SH-SY5Y (cell line): ENCODE data around the gene KCNK4.

Source experiments
- GATA2 ChIP-seq: IDR thresholded peaks from 2 replicates; pipeline ENCODE4 v1.6.1; 2011; ENCODE audit warnings: mild to moderate bottlenecking, low read depth, low read length
- GATA3 ChIP-seq: IDR thresholded peaks from 2 replicates; pipeline ENCODE4 v1.6.1; 2011; ENCODE audit warnings: low read depth, mild to moderate bottlenecking, low read length, moderate library complexity

KCNK4 gene

DNA sequence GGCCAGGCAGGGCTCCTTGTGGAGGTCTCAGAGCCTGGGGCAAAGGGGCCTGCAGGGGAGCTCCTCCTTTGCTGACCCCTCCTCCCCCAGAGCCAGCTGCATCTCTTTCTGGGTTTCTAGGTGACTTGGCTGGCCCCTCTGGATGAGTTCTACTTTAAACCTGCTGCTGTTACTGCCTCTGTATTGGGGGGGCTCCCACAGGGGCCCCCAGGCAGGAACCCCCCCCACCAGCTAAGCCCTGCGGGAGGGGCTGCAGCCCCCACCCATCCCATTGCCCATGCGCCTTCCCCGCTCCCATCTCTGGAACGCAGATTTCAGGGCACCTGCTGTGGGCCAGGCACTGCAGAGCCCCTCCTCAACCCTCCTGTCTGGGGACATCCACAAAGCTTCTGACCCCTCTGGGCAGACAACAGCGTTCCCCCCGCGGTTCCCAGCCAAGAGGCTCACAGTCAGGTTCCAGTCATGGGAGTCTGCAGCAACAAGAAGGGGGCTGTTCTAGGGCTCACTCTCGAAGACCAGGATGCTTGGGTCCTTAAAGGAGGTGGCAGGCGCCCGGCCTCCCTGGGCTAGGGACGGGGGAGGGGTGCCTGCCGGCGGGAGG is 40.6 kb upstream of the KCNK4 start:
- TF ChIP-seq GATA3: no peak
- TF ChIP-seq GATA2: no peak

DNA sequence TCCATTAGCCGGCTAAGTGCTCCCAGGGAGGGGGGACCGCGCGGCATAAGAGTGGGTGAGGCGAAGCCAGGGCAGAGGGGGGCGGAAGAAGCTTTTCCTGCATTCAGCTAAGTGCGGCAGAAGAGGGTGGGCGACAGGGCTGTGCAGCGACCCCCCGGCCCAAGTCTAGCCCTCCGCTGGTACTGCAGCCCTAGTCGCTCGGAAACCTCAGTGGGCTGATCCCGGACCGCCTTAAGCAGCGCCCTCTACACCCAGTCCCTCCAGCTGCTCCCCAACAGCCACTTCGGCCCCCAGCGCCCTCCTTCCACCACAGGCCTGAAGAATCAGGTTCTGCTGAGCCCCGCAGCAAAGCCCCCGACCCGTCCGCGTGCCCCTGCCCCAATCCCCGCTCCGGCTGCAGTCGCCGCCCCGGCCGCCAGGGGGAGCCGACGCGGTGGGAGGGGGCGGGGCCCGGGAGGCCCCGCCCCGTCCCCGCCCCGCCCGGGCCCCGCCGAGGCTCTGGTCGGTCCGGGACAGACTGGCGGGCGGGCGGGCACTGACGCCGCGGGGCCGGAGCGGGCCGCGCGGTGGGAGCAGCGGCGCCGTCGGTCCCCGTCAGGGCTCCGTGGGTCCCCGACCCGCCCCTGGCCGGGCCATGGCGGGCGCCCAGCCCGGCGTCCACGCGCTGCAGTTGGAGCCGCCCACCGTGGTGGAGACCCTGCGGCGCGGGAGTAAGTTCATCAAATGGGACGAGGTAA is 39.9 kb upstream of the KCNK4 start, which contains the start of gene PLCB3:
TSS of gene PLCB3 (plus strand) at position 515 of the 737 bp plus-strand sequence. CDS start at position 635, 120 bp downstream.
- TF ChIP-seq GATA3 (no peak), GATA2 (no peak)

DNA sequence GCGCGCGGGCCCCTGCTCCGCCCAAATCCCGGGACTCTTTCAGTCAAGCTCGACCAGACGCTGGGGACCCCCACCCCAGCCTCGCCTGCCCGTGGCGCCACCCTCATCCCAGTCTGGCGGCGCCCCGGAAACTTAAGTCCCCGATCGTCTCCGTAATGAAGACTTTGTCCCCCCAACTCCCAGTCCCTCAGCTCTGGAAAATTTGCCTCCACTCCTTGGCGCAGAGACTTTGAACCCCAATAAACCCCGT is 39.4 kb upstream of the KCNK4 start:
- TF ChIP-seq GATA3 (no peak), GATA2 (no peak)

DNA sequence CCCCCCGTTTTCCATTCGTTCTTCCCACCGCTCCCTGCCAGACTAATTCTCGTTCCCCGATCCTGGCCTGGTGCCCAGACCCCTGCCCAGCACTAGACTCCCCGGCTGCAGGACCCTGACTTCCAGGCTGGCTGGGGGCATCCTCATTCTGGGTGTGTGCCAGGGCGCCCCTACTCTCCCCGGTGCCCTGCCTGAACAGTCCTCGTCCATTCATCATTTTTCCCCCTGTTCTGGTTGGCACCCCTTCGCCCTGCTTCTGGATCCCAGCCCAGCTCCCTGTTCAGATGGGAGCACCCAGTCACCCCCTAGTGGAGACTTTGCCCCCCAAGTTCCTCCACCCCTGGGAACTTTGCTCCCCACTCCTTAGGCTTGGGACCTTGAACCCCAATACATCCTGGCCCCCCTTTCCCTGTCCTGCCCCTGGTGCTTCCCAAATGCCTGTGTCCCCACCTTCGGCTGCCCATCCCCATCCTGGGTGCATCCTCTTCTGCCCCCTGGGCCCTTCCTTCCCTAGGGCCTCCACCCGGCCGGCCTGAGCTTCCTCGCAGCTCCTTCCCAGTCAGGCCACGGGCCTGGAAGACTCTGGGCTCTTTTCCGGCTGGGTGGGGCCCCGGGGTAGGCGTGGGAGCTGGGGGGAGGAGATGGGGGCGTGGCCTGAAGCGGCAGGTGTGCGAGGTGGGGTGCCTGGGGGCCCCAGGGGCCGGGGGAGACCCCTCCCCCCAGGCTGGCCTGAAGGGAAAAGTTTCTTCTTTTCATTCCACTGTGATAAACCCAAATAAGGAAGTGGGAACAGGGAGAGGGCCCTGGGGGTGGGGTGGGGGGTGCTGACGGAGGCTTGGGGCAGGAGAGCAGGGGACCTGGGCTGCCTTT is 38.9 kb upstream of the KCNK4 start:
- TF ChIP-seq GATA2 (no peak), GATA3 (no peak)

DNA sequence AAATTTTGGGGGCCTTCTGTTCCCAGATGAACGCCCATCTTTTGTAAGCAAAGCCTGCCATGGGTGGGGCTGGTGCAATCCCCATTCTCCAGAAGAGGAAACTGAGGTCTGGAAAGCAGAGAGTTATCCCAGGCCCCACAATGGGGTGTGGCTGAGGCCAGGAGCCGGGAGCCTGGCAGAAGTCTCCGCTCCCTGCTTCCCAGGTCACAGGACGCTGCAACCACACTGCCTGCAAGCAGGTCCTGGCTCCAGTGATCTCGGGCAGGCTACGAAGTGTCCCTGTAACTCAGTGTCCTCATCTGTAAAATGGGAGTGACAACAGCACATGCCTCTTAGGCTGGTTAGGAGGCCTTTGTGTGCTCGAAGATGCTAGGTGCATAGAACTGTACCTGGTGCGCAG is 38.1 kb upstream of the KCNK4 start:
- no peak for TF ChIP-seq GATA3

DNA sequence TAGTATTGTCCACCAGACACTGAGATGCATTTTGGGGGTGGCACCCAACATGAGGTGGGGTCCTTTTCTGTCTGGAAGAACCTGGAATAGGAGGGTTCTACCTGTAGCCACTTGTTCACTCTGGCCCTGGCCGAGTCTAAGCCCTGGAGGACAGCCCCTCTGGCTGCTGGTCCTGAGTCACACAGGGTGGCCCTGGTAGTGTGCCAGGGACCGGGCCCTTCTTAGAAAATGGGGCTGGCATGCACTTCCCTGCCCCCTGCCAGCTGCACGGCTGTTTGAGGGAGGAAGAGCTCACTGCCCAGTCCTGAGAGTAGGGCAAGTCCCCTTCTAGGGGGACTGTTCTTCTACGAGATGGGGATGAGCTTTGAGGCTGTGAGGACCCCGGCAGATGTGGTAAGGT is 37.6 kb upstream of the KCNK4 start:
- TF ChIP-seq GATA2 (no peak), GATA3 (no peak)

DNA sequence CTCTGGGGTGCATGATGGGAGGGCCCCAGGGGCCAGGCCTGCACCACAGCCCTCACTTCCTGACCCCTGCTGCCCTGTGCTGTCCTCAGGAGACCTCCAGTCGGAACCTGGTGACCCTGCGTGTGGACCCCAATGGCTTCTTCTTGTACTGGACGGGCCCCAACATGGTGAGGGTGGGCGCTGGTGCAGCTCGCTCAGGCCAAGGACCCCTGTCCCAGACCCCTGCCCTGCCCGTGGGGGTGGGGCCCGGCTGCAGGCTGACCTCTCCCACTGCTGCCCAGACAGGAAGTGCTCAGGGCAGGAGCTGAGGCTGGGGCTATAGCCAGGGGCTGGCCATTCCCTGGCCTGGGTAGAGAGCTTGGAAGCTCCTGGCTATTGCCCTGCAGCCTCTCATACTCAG is 36.8 kb upstream of the KCNK4 start:
- TF ChIP-seq GATA3: no peak
- no peak for TF ChIP-seq GATA2

DNA sequence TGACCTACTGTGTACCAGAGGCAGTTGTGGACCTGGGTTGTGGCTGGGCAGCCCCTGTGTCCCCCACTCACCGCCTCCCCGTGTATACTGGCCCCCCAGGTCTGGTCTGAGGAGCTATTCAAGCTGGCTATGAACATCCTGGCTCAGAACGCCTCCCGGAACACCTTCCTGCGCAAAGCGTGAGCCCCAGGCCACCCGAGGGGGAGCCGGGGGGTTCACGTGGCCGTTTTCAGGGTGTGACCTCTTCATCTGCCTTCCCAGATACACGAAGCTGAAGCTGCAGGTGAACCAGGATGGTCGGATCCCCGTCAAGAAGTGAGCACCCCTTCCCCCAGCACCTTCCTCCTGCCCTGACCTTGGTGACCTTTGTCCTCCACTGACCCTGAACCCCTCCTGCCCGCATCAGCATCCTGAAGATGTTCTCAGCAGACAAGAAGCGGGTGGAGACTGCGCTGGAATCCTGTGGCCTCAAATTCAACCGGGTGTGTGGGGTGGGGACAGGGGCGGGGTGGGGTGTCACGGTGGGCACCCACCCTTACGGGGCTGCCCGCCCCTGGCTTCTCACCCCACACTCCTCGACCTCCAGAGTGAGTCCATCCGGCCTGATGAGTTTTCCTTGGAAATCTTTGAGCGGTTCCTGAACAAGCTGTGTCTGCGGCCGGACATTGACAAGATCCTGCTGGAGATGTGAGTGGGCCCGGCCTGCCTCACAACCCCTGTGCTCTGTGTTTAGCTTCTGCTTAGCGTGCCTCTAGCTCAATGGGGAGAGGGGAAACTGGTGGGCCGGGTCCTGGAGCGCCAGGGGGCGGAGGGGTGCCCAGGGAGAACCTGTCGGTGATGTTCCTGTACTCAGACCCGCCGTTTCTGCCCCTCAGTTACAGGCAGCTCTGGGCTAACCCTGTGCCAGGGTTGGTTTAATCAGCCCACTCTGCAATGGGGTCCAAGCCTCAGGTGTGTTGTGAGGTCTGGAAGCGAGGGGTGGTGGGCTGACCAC is 35.7 kb upstream of the KCNK4 start:
- TF ChIP-seq GATA2: no peak

DNA sequence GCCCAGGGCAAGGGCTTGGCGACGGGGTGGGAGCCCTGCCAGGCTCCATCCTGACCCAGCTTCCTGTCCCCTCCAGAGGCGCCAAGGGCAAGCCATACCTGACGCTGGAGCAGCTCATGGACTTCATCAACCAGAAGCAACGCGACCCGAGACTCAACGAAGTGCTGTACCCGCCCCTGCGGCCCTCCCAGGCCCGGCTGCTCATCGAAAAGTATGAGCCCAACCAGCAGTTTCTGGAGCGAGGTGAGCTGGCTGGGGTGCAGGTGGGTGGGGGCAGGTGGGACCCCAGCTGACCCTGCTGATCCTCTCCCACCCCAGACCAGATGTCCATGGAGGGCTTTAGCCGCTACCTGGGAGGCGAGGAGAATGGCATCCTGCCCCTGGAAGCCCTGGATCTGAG is 34.8 kb upstream of the KCNK4 start:
- TF ChIP-seq GATA2 (no peak), GATA3 (no peak)

DNA sequence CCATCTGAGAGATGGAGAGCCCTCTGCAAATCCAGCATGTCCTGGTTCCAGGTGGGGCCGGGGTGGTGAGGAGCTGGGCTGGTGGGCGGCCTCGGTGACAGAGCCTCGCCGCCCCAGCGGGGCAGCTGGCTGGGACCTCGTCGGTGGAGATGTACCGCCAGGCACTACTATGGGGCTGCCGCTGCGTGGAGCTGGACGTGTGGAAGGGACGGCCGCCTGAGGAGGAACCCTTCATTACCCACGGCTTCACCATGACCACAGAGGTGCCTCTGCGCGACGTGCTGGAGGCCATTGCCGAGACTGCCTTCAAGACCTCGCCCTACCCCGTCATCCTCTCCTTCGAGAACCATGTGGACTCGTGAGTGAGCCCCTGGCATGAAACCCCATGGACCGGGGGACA is 32.7 kb upstream of the KCNK4 start:
- TF ChIP-seq GATA2 (no peak), GATA3 (no peak)

DNA sequence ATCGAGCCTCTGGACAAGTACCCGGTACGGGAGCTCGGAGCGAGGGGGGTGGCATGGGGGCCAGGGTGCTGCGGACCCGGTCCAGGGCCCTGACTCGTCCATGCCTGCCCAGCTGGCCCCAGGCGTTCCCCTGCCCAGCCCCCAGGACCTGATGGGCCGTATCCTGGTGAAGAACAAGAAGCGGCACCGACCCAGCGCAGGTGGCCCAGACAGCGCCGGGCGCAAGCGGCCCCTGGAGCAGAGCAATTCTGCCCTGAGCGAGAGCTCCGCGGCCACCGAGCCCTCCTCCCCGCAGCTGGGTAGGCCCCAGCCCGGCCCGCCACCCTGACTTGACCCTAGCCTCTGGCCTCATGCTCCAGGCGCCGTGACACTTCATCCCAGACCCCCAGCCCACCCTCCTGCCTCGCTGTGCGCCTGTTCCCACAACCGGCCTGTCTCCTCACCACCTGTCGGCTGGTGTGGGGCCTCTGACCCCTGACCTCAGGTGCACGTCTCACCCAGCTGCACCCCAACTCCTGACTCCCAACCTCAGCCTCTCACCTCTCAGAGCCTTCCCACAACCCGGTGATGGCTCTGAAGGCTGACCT is 32.1 kb upstream of the KCNK4 start:
- TF ChIP-seq GATA2 (no peak), GATA3 (no peak)

DNA sequence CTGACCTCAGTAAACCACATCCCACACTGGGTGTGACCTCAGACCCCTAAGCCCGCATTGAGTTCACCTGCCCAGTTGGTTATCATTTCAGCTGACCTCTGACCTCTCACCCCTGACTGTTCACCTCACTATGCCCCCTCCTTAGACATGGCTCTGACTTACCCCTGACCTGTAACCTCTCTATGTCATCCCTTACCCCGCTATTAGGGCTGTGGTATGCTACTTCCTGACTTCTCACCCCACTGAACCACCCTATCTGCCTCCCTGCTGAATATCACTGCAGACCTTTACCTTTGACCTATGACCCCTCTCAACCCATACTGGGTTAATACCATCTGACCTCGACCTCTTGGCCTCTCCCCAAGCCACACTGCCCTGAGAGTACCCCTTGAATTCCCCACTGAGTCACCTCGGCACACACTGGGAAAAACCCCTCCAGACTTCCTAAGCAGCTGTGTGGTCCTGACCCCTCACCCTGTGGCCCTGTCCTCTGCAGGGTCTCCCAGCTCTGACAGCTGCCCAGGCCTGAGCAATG is 31.5 kb upstream of the KCNK4 start:
- TF ChIP-seq GATA2: no peak
- no peak for TF ChIP-seq GATA3

DNA sequence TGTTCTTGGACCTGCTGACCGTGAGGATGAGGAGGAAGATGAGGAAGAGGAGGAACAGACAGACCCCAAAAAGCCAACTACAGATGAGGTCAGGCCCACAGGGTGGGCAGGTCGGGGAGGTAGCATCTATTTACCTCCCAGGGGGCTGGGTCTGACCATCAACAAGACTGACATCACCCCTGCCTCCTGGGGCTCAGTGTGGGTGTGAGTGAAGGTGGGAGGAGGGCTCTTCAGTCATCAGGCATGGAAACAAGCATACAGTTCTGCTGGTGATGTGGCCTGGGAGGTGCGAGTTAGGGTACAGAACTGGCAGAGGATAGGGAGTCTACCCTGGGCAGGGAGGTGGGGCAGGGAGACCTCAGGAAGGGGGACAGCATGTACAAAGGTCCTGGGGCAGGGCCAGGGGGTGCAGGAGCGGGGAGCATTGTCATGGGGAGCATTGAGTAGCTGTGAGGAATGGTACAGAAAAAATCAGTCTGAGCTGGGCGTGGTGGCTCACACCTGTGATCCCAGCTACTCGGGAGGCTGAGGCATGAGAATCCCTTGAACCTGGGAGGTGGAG is 30.9 kb upstream of the KCNK4 start:
- TF ChIP-seq GATA2 (no peak), GATA3 (no peak)
